Gastroesophageal sphincter (tissue), 4 donors: ENCODE results near the gene ZNF888. TPM values are rescaled to one million over a fixed set of nuclear protein-coding genes. Genes with fewer than 3 reads are reported as not detected.
A peak's percentile ranks its signal among the peaks of the same experiment; 100 is the strongest.
"Not testable (repeated sequence)": the region's sequence is repeated elsewhere in the genome, so short reads cannot be mapped to it uniquely, and the experiment has no call there.

ENCODE experiments used
- ATAC-seq: fragments of 150-250 bp; one replicate; pipeline ENCODE4 v1.9.1; 2016; ENCODE audit warnings: mild to moderate bottlenecking, moderate library complexity
- H3K27ac ChIP-seq, 4 donors: fragments of 200-600 bp; sonication (generic) in 3 of 4; 1 replicate in 3 of 4; 2 replicates in 1 of 4; pipeline ENCODE4 v1.5.1; 2016 to 2019
- H3K27me3 ChIP-seq: fragments of 200-600 bp; sonication (generic); one replicate; pipeline ENCODE4 v1.5.1; 2019
- H3K36me3 ChIP-seq, 2 donors: fragments of 200-600 bp; sonication (generic); one replicate each; pipeline ENCODE4 v1.5.1; 2019; ENCODE audit warnings: control low read depth in 1 of 2
- H3K4me1 ChIP-seq, 3 donors: fragments of 200-600 bp; sonication (generic); 1 replicate in 2 of 3; 2 replicates in 1 of 3; pipeline ENCODE4 v1.5.1; 2016 to 2019; ENCODE audit warnings: control low read depth in 2 of 3
- H3K4me3 ChIP-seq, 2 donors: fragments of 200-600 bp; sonication (generic); one replicate each; pipeline ENCODE4 v1.5.1; 2019; ENCODE audit warnings: mild to moderate bottlenecking in 1 of 2, moderate library complexity in 1 of 2
- H3K9me3 ChIP-seq, 3 donors: fragments of 200-600 bp; sonication (generic); one replicate each; pipeline ENCODE4 v1.5.1; 2017 to 2019; ENCODE audit warnings: control low read depth in 2 of 3
- EP300 ChIP-seq: sonication (generic); formaldehyde crosslinking; IDR thresholded peaks from one replicate; pipeline ENCODE4 v1.6.1; 2017; ENCODE audit warnings: antibody characterized with exemption, mild to moderate bottlenecking
- POLR2A ChIP-seq, 2 donors: fragments of 450-650 bp; IDR thresholded peaks; one replicate each; pipeline ENCODE4 v1.6.1; 2017; ENCODE audit warnings: antibody characterized with exemption in 2 of 2, mild to moderate bottlenecking in 2 of 2, moderate library complexity in 1 of 2
- POLR2AphosphoS5 ChIP-seq: sonication (generic); formaldehyde crosslinking; IDR thresholded peaks from one replicate; pipeline ENCODE4 v1.6.1; 2017; ENCODE audit warnings: antibody characterized with exemption
- WGBS, 2 donors: methylation state at CpG; one replicate each; pipeline ENCODE4 v1.1.5; 2018; ENCODE audit warnings: low coverage in 1 of 2; 5-methylcytosine and 5-hydroxymethylcytosine counted together
- total RNA-seq, 4 donors: library from RNA; depleted of rRNA; stranded (reverse); fragments of >200 nt; gene quantifications; one replicate each; pipeline ENCODE4 v1.1.0, GENCODE V29; 2016
- TF ChIP-seq, protein P1 (sequence below), 4 experiments: fragments of 200-600 bp in 2 of 4; fragments of 450-650 bp in 2 of 4; sonication (generic) in 1 of 4; IDR thresholded peaks; one replicate each; pipeline ENCODE4 v1.5.1; 2017 to 2019; ENCODE audit warnings: antibody characterized with exemption in 4 of 4, mild to moderate bottlenecking in 2 of 4, moderate library complexity in 2 of 4

ZNF888 gene
- total RNA-seq, 4 donors from 2014 or later, result 2.6 to 4.1 (median 3.0) TPM

DNA sequence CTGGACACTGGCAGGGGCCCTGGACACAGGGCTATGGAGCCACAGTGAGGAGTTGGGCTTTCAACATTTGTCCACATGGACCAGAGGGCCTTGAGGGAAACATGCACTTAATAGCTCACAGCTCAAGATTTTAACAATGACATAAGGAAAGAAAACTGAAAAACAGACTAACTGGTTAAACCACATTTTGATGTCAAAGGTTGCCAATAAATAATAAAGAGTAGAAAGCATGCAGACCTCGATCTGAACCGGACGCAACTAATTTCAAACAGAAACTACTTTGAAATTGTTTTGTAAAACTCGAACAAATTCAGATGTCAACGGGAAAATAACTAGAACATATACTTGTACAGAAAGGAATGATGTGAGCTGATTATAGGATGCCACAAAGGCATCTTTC lies 15.5 kb upstream of the ZNF888 start:
- H3K4me3 ChIP-seq, result no peak overlapping the region
- no peaks in the 10 kb centered on the region for H3K9me3 ChIP-seq
- 63 to 72% methylated on average over 5 of the region's 5 CpGs for WGBS, 2 donors
- TF ChIP-seq POLR2AphosphoS5, result no peak
- TF ChIP-seq EP300, result no peak
- TF ChIP-seq POLR2A (IDR thresholded peaks at IDR 0.05), result no peak
- TF ChIP-seq, protein P1, sequence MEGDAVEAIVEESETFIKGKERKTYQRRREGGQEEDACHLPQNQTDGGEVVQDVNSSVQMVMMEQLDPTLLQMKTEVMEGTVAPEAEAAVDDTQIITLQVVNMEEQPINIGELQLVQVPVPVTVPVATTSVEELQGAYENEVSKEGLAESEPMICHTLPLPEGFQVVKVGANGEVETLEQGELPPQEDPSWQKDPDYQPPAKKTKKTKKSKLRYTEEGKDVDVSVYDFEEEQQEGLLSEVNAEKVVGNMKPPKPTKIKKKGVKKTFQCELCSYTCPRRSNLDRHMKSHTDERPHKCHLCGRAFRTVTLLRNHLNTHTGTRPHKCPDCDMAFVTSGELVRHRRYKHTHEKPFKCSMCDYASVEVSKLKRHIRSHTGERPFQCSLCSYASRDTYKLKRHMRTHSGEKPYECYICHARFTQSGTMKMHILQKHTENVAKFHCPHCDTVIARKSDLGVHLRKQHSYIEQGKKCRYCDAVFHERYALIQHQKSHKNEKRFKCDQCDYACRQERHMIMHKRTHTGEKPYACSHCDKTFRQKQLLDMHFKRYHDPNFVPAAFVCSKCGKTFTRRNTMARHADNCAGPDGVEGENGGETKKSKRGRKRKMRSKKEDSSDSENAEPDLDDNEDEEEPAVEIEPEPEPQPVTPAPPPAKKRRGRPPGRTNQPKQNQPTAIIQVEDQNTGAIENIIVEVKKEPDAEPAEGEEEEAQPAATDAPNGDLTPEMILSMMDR (IDR thresholded peaks at IDR 0.05), result no peak
- peaks cover 0 to 15% (median 0%) of the 10 kb centered on the region in 3 donors for H3K4me1 ChIP-seq
- no peak overlapping the region for H3K27ac ChIP-seq
- H3K36me3 ChIP-seq, result peaks cover 0 to 8% of the 10 kb centered on the region in 2 donors
- ATAC-seq, result no peak
- no peaks in the 10 kb centered on the region for H3K27me3 ChIP-seq

DNA sequence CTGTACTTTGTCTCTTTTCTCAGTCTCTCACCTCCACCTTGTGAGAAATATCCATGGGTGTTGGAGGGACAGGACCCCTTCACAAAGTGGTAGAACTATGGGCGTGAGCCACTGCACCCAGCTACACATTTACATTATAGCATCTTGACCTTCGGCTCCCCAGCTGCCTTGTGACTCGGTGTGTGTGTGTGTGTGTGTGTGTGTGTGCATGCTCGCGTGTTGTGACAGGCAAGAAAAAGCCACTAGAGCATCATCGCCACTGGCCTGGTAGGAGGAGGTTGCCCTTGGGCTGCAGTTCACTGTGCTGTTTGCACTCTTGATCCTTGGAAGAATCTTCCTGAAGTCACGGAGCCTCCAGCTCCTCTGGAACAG lies 13.7 kb upstream of the ZNF888 start:
- no peak for ATAC-seq
- TF ChIP-seq, protein P1 (IDR thresholded peaks at IDR 0.05), result no peak
- TF ChIP-seq POLR2A (IDR thresholded peaks at IDR 0.05) (no peak), EP300 (no peak), POLR2AphosphoS5 (no peak)
- Histone ChIP-seq H3K4me3 (no peak overlapping the region), H3K9me3 (no peaks in the 10 kb centered on the region), H3K36me3 (peaks cover 0 to 8% of the 10 kb centered on the region in 2 donors), H3K27ac (no peak overlapping the region), H3K4me1 (peaks cover 0 to 6% (median 0%) of the 10 kb centered on the region in 3 donors), H3K27me3 (no peaks in the 10 kb centered on the region)
- WGBS, 2 donors, result 63 to 87% methylated on average over 1 to 5 of the region's 7 CpGs

DNA sequence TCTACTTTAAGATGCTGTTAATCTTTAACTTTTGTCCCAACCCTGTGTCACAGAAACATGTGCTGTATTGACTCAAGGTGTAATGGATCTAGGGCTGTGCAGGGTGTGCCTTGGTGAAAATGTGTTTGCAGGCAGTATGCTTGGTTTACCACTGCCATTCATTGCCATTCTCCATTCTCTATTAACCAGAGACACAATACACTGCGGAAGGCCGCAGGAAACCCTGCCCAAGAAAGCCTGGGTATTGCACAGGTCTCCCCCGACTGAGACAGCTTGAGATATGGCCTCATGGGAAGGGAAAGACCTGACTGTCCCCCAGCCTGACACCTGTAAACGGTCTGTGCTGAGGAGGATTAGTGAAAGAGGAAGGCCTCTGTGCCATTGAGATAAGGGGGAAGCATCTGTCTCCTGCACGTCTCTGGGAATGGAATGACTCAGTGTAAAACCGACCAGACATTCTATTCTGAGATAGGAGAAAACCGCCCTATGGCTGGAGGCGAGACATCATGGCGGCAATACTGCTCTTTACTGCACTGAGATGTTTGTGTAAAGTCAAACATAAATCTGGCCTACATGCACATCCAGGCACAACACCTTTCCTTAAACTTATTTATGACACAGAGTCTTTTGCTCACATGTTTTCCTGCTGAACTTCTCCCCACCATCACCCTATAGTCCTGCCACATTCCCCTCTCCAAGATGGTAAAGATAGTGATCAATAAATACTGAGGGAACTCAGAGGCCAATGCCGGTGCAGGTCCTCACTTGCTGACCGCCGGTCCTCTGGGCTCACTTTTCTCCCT lies 13.1 kb upstream of the ZNF888 start:
- 72% methylated on average over 10 of the region's 12 CpGs; no CpG with 5 or more reads in 1 of the 2 donors for WGBS, 2 donors
- no peak overlapping the region for H3K27ac ChIP-seq

DNA sequence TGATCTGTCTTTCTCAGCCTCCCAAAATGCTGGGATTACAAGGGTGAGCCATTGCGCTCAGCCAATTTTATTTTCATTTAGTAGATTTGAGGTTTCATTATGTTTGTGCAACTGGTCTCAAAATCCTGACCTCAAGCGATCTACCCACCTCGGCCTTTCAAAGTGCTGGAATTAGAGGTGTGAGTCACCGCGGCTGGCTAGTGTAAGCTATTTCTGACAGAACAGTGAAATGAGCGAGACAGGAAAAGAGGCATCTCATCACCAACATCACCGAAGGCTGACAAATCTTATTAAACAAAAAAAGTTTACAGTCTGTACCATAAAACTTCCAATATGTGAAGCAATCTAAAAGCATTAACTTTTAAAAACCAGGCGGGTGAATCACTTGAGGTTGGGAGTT lies 12.2 kb upstream of the ZNF888 start:
- TF ChIP-seq POLR2A (IDR thresholded peaks at IDR 0.05), result no peak
- no peak for TF ChIP-seq EP300
- TF ChIP-seq, protein P1 (IDR thresholded peaks at IDR 0.05), result no peak
- no peak for TF ChIP-seq POLR2AphosphoS5
- WGBS, 2 donors, result 82 to 92% methylated on average over 2 to 6 of the region's 8 CpGs
- ATAC-seq, result no peak
- Histone ChIP-seq H3K36me3 (peaks cover 0 to 8% of the 10 kb centered on the region in 2 donors), H3K9me3 (no peaks in the 10 kb centered on the region), H3K27ac (no peak overlapping the region), H3K27me3 (no peaks in the 10 kb centered on the region), H3K4me3 (no peak overlapping the region), H3K4me1 (no peaks in the 10 kb centered on the region)

More for the DNA sequence above, 13.1 kb upstream of the ZNF888 start:
- Histone ChIP-seq H3K4me1 (peaks cover 0 to 2% (median 0%) of the 10 kb centered on the region in 3 donors), H3K9me3 (no peaks in the 10 kb centered on the region), H3K36me3 (peaks cover 0 to 8% of the 10 kb centered on the region in 2 donors), H3K27me3 (no peaks in the 10 kb centered on the region), H3K4me3 (no peak overlapping the region)
- ATAC-seq, result no peak
- TF ChIP-seq, protein P1 (IDR thresholded peaks at IDR 0.05), result no peak
- TF ChIP-seq EP300, result no peak
- TF ChIP-seq POLR2AphosphoS5, result no peak
- TF ChIP-seq POLR2A (IDR thresholded peaks at IDR 0.05), result no peak

DNA sequence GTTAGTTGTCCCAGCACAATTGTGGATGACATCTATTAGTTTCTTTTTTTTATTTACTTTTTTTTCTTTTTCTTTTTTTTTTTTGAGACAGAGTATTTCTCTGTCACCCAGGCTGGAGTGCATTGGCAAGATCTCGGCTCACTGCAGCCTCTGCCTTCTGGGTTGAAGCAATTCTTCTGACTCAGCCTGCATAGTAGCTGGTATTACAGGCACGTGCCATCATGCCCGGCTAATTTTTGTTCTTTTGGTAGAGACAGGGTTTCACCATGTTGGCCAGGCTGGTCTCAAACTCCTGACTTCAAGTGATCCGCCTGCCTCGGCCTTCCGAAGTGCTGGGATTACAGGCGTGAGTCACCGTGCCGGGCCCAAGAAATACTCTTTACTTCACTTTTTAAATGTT lies 1.4 kb upstream of the ZNF888 start:
- Histone ChIP-seq H3K27ac (peak overlapping the region in 2 of 4 donors; percentile 79 to 91), H3K4me1 (peaks cover 0 to 24% (median 3%) of the 10 kb centered on the region in 3 donors), H3K36me3 (peaks cover 0 to 21% of the 10 kb centered on the region in 2 donors)
- not testable (repeated sequence) for H3K9me3 ChIP-seq, H3K4me3 ChIP-seq, ATAC-seq, H3K27me3 ChIP-seq
- WGBS, 2 donors, result 80 to 97% methylated on average over 1 to 4 of the region's 9 CpGs
